HTR-8/SVneo (cell line): ENCODE results near the gene TCIRG1.
A peak's percentile ranks its signal among the peaks of the same experiment; 100 is the strongest.

Experiments
- DNase-seq: peaks from one replicate; pipeline ENCODE4 v3.0.0; 2011; ENCODE audit warnings: low spot score, mixed read lengths; ENCODE audit not compliant: insufficient read length
- FAIRE-seq: peaks from 2 replicates; lab custom pipeline; 2011; peaks lifted over from hg19 to GRCh38; lab: Jason Lieb, UNC

TCIRG1 gene

DNA sequence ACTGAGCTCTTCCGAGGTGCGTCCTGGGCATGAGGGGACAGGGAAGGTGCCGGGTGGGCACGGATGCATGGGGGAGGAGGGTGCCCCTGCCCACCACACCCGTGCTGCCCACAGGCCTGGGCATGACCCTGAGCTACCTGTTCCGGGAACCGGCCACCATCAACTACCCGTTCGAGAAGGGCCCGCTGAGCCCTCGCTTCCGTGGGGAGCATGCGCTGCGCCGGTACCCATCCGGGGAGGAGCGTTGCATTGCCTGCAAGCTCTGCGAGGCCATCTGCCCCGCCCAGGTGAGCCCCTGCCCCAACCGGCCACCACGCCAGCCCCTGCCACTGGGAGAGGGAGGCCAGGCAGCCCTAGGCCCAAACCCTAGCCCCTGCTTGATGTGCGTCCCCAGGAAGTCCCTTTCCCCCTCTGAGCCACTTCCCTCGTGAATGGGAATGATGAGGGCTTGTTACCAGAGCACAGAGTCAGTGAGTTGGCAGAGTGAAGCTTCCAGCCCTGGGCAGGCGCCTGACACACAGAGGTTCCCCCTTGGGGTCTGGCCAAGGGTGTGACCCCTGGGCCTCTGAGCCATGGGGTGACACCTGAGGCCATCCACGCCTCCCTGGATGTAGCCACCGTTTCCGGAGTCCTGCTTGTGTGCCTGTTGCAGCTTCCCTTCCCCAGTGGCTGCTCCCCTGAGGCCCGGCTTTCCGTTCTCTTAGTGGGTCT lies 5.7 kb upstream of the TCIRG1 start:
- FAIRE-seq (no peak), DNase-seq (no peak)

DNA sequence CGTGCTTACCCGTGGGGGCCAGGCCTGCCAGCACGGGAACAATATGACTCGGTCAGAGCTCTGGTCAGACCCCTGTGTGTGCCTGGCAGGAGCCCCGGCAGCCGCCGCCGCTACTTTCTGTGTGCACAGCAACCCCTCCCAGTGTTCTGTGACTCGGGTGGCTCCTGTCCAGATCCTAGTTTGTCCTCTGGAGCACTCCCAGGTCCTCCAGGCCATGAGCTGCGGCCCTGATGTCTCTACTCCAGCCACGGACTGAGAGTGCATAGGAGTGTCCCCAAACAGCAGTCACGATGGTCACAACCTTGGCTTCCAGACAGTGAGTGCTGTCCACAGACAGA lies 5.1 kb upstream of the TCIRG1 start:
- FAIRE-seq = no peak

DNA sequence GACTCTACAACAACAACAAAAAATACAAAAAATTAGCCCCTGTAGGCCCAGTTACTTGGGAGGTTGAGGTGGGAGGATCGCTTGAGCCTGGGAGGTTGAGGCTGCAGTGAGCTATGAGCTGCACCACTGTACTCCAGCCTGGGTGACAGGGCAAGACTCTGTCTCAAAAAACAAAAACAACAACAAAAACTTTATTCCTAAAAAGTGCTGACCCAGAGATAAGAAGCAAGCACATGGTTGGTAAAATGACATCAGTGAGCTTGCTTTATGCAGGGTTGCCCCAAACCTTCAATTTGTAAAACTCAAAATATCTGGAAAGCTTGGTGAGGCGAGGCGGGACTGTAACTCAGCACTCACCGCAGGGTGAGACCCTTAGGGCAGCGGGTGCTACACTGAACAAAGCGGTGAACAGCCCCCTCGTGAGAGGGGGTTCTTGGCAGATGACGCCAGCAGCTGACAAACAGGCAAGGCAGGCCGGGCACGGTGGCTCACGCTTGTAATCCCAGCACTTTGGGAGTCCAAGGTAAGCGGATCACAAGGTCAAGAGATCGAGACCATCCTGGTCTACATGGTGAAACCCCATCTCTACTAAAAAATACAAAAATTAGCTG lies 3.5 kb upstream of the TCIRG1 start:
- no peak for DNase-seq
- FAIRE-seq = no peak

More for the DNA sequence above, 5.1 kb upstream of the TCIRG1 start:
- no peak for DNase-seq

DNA sequence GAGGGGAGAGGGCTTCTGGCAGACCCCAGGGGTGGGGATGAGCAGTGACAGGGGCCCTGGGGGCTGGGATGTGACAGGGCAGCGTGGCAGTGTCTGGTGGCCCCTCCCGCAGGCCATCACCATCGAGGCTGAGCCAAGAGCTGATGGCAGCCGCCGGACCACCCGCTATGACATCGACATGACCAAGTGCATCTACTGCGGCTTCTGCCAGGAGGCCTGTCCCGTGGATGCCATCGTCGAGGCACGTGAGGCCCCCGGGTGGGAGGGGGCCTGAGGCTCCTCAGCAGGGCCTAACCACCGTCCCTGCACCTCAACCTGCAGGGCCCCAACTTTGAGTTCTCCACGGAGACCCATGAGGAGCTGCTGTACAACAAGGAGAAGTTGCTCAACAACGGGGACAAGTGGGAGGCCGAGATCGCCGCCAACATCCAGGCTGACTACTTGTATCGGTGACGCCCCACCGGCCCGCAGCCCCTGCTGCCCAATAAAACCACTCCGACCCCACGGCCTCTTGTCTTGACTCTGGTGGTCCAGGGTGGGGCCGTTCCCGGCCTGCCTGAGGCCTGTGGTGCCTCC lies 2.6 kb upstream of the TCIRG1 start:
- FAIRE-seq = no peak

DNA sequence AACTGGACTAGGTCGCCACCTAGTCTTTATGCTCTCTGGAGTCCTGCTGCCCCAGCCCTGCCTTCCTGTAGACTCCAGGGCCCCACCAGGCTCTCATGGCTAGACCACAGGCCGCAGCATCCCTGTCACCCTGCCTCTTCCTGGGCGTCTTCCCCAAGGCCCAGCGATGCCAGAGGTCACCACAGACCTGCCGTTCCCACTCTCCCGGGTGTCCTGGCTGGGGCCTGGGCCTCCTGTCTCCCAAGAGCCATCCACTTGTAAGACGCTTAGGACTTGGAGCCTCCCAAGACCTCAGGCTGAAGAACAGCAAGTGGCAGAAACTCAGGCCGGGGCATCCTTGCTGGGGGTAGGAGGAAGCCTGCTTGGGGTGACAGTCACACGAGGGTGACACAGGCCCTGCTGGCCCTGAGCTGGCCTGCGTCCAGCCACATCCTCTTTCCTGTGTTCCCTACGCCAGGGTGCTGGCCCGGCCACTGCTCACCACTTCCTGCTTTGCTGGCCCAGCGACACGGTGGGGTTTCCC lies 2.0 kb upstream of the TCIRG1 start:
- FAIRE-seq (no peak), DNase-seq (no peak)

More for the DNA sequence above, 2.6 kb upstream of the TCIRG1 start:
- DNase-seq = no peak

DNA sequence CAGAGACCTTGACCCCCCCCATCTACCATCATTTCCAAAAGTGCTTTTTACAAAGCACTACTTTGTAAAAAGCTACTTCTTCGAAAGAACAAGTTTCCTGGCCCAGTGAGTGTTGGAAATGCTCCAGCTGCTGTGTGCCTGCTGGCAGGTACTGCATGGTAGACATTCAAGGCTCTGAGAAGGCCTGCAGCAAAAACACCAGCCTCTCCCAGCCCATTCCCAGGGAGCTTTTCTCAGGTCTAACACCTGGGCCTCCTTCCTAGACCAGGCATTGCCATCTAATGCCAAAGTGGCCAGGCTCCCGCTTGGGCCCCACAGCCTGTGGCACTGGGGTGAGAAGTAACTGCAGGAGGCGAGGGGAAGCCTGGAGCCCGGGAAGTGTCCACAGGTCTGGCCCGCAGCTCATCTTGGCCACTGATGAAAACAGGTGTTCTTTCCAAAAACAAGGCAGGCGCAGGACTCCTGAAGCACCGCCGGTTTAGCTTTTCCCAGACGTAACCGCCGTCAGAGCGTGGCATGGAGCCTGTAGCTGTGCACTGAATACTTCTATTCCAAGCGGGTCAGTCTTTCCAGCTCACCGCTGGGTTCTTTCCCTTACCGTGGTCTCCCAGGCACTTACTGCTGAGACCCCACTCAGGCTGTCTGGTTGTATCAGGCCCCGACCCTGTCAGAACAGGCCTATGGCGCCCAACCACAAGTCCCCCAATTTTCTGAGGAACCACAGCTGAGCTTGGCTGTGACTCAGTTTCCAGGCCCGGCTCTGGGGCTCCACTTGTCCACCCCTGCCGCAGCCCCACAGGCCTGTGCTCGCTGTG lies 1.2 kb upstream of the TCIRG1 start:
- DNase-seq (no peak), FAIRE-seq (peak; percentile 4)

DNA sequence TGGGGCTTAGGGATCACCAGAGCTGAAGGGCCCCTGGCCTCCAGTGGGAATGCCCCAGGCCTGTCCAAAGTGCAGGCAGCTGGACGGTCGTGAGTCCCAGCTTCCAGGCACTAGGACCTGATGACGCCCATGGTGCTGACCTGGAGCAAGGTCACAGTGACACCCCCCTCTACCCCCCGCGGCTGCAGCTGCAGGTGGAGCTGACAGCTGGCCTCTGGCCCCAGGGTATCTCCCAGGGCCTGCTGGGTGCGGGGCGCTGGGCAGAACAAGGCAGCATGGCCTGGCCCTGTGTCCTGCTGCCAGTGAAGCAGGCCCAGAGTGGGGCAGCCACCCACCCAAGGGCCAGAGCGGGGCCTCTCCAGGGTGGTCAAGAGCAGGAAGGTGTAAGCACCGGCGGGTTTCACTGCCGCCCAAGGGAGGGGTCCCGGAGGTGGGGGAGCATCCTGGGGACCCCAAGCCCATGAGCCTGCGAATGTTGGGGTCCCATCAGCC lies 553 bp upstream of the TCIRG1 start:
- FAIRE-seq (no peak), DNase-seq (no peak)

DNA sequence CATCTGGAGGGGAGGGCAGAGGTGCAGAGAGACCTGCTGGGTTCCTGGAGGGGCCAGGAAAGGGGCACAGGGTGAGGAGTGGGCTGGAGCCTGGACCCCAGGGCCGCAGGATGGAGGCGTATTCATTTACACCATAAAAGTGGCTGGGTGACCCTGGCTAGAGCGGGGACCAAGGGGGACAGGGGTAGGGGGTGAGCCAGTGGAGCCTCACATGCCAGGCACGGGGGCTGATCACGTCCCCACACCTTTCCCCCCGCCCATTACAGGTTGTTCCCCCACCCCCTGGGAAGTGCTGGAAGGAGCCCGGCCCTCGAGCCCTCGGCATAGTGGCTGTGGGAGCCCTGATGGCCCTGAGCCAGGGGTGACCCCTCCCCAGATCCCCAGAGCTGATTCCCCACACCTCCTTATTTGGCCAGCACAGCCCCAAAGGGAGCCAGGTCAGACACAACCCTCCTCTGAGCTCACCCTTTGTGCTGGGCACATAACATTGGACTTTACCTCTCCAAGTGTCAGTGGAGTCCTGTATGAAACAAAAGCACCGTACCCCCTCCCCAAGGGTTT lies 781 bp downstream of the TCIRG1 start:
- FAIRE-seq (no peak), DNase-seq (no peak)

DNA sequence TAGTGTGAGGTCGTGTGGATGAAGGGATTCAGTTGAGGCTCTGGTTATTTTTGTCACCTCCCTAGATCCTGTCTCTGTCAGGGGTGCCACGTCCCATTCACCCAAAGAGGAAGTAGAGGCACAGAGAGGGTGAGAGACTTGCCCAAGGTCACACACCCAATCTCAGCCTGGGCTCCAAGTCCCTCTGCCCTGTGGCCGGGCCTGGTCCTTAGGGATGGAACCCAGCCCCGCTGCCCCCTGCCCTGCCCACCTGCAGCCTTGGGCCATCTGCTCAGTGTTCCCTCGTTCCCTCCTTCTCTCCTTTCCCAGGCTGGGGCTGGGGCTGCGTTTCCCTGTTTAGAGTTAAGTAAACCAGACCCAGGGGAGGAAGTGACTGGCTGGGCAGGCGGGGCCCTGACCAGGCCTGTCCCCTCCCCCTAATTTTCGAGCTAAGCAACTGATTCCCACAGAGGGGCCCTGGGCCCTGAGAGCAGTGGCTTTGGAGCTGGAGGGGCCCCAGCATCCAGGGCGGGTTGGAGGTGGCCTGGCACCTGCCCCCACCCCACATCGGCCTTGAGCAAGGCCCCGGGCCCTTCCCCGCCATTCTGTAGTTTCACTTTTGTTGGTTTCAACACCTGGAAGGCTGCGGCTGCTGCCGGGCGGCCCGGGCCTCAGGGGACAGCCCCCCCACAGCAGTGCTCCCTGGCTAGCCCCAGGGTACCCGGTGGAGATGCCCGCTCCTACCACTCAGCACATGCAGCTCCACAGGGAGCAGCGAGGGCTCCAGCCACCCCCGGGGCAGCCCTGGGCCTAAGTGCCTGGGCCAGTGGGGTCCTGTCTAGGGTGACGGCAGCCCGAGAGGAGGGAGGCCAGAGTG lies 1.5 kb downstream of the TCIRG1 start:
- DNase-seq (no peak), FAIRE-seq (no peak)

DNA sequence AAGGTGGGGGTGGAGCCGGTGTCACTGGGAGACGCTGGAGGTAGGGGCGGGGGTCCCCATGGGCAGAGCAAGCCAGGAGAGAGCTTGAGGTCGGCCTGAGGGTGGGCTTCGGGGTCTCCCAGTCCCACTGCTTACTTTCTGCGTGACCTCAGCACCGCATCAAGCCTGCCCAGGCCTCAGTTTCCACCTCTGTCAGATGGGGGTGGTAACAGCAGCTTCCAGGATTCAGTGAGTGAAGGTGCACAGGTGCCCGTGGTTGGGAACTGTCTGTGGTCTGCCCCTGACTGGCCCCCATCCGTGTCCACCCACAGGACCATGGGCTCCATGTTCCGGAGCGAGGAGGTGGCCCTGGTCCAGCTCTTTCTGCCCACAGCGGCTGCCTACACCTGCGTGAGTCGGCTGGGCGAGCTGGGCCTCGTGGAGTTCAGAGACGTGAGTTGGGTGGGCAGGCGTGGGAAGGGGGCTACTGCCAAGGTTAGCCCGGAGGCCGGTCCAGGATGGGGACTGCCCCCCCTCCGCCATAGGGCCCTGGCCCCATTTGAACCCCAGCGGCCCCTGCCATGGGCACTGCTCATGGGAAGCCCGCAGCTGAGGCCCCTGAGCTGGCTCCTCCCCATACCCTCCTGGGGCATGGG lies 2.2 kb downstream of the TCIRG1 start:
- DNase-seq = no peak
- peak; percentile 62 for FAIRE-seq

DNA sequence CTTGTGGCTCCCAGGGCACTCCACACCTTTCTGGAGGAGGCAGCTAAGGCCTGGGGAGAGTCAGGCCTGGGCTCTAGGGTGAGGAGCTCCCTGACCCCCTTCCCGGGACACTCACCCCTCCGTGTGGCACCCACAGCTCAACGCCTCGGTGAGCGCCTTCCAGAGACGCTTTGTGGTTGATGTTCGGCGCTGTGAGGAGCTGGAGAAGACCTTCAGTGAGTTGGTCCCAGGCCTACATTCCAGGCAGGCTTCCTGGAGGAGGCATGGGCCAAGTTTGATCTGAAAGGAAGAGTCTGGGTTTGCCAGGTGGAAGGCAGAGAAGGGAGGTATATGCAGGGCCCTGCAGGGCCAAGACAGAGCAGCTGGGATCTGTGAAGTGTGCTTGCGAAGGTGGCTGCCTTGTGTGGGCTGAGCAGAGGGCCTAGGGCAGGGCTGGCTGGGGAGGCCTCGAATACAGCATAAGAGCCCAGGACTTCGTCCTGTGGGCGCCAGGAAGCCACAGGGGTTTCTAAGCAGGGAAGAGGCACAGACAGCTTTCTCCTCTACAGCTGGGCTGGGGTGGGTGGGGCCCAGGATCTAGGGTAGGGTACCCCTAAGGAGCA lies 2.9 kb downstream of the TCIRG1 start:
- DNase-seq = no peak
- no peak for FAIRE-seq

DNA sequence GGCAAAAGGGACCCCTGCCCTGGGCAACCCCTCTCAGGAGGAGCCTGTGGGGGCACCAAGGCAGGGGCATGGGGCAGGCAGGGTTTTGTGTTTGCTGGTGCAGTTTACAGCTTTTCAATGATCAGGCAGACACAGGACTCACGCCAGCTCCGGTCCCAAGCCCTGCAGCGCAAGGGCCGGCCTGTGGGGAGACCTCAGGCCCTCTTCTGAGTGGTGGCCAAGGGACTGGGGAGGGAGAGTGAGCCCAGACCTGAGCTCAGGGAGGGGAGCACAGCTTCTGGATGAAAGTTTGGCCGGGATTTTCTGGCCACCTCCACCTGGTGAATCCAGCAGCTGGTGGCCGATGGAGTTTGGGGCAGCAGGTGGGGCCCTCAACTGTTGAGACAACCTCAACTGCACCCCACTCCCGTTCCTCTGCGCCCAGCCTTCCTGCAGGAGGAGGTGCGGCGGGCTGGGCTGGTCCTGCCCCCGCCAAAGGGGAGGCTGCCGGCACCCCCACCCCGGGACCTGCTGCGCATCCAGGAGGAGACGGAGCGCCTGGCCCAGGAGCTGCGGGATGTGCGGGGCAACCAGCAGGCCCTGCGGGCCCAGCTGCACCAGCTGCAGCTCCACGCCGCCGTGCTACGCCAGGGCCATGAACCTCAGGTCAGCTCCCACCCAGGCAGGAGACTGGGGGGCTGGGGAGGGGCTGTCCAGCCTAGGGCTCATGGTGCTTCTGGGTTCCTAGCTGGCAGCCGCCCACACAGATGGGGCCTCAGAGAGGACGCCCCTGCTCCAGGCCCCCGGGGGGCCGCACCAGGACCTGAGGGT lies 3.6 kb downstream of the TCIRG1 start:
- no peak for DNase-seq

DNA sequence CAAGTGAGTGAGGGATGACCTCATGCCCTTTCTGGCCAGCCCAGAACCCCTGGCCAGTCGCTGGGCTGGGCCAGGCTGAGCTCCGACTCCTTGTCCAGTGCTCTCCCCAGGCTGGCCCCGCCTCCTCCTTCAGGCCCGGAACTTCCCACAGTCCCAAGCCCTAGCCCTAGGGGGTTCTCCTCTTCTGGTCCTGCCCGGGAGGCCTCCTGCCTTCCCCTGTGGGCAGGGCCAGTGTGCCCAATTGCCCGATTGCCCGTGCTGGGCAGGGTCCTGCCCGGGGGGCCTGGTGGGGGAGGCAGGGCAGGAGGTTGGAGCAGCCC lies 4.2 kb downstream of the TCIRG1 start:
- no peak for DNase-seq
- FAIRE-seq = peak; percentile 13

More for the DNA sequence above, 3.6 kb downstream of the TCIRG1 start:
- no peak for FAIRE-seq

DNA sequence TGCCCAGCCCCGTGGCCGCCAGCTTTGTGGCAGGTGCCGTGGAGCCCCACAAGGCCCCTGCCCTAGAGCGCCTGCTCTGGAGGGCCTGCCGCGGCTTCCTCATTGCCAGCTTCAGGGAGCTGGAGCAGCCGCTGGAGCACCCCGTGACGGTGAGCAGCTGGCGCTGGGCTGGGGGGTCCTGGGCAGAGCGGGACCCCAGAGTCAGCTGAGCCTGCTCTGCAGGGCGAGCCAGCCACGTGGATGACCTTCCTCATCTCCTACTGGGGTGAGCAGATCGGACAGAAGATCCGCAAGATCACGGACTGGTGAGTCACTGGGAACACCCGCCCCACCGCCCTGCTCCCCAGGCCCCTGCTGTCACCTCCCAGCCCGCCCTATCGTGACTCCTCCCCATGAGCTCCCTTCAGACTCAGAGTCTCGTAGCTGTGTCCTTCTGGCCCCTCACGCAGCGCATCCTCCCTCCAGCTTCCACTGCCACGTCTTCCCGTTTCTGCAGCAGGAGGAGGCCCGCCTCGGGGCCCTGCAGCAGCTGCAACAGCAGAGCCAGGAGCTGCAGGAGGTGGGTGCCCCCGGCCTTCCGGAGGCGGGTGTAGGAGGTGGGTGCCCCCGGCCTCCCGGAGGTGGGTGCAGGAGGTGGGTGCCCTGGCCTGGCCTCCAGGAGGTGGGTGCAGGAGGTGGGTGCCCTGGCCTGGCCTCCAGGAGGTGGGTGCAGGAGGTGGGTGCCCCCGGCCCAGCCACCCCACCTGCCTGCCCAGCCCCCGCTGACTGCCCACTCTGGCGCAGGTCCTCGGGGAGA lies 4.7 kb downstream of the TCIRG1 start:
- DNase-seq (peak; percentile 90), FAIRE-seq (peak; percentile 72)

DNA sequence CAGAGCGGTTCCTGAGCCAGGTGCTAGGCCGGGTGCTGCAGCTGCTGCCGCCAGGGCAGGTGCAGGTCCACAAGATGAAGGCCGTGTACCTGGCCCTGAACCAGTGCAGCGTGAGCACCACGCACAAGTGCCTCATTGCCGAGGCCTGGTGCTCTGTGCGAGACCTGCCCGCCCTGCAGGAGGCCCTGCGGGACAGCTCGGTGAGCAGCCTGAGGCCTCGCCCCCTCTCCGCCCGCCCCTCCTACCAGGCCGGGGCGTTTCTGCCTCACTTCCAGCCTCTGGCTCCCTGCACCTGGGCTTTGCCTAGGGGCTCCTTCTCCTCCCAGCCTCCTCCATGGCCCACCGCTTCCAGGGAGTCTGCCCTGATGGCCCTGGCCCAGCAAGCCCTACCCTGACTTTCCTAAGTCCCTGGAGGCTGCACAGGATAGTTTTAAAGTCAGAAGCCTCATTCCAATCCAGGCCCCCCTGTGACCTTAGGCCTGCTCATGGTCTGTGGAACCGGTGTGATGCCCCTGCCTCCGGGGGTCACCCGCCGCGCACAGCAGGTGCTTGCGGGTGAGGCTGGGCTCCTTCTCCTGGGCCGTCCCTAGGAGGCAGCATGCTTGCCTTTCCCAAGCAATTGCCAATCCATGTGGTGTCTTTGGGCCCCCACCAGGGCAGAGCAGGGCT lies 5.5 kb downstream of the TCIRG1 start:
- DNase-seq = no peak
- FAIRE-seq = no peak

DNA sequence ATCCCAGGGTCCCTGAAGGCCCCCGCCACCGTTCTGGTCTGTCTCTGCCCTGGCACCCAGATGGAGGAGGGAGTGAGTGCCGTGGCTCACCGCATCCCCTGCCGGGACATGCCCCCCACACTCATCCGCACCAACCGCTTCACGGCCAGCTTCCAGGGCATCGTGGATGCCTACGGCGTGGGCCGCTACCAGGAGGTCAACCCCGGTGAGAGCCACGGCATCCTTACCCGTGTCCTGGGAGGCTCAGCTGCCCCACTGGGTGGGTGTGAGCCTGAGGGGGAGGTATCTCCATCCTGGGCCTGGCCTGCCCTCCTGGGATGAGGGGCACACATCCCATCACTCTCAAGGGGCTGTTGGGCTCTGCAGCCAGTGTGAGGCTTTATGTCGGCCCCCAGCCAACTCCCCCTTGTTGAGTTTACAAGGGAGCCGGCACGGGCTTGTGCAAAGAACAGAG lies 6.1 kb downstream of the TCIRG1 start:
- DNase-seq (no peak), FAIRE-seq (peak; percentile 69)
